Ovary (tissue), 9 donors: ENCODE measurements around the gene RTKN. TPM values are rescaled to one million over a fixed set of nuclear protein-coding genes. Genes with fewer than 3 reads are reported as not detected.

Experiments used
- DNase-seq, 5 donors: peaks; one replicate each; pipeline ENCODE4 v3.0.0-alpha.2; 2019 to 2020
- H3K27ac ChIP-seq, 2 donors: fragments of 200-600 bp; one replicate each; pipeline versions ENCODE4 v1.5.1 to v1.8.0; 2019 to 2022
- H3K27me3 ChIP-seq: fragments of 200-600 bp; one replicate; pipeline ENCODE4 v1.8.0; 2022
- H3K36me3 ChIP-seq: fragments of 200-600 bp; sonication (generic); one replicate; pipeline ENCODE4 v1.5.1; 2019
- H3K4me1 ChIP-seq: one replicate; pipeline ENCODE4 v1.8.1; 2013; ENCODE audit warnings: mild to moderate bottlenecking, moderate library complexity; ENCODE audit not compliant: insufficient read depth
- H3K4me3 ChIP-seq: fragments of 200-600 bp; sonication (generic); one replicate; pipeline ENCODE4 v1.5.1; 2017
- H3K9me3 ChIP-seq, 2 donors: fragments of 200-600 bp in 1 of 2; sonication (generic) in 1 of 2; one replicate each; pipeline versions ENCODE4 v1.5.1 to v1.8.1; 2013 to 2019; ENCODE audit warnings: mild to moderate bottlenecking in 1 of 2, moderate library complexity in 1 of 2
- EP300 ChIP-seq: sonication (generic); formaldehyde crosslinking; IDR thresholded peaks from one replicate; pipeline ENCODE4 v1.6.1; 2017; ENCODE audit warnings: antibody characterized with exemption
- POLR2A ChIP-seq: fragments of 450-650 bp; IDR thresholded peaks from one replicate; pipeline ENCODE4 v1.6.1; 2017; ENCODE audit warnings: antibody characterized with exemption, mild to moderate bottlenecking, moderate library complexity
- WGBS, 3 donors: extraction: QIAGEN DNeasy Blood & Tissue Kit in 1 of 3; methylation state at CpG; one replicate each; pipeline versions ENCODE4 v1.1.5 to v1.1.7; 2013 to 2017; 5-methylcytosine and 5-hydroxymethylcytosine counted together
- intact Hi-C, 4 donors: fragments of 100-400 bp; cut with DNase I; formaldehyde crosslinking; loops; one replicate each; pipeline versions ENCODE4 v1.11.0 to v1.15.1; 2022 to 2023
- polyA plus RNA-seq, 2 donors: library from polyadenylated mRNA; stranded (reverse); fragments of 200-250 nt in 1 of 2; fragments of 350-450 nt in 1 of 2; fragmentation: Illumina TruSeq in 1 of 2; extraction: RNeasy Lipid Tissue Mini Kit (QIAGEN cat#74804) in 1 of 2; gene quantifications; one replicate each; pipeline ENCODE4 v1.2.3, GENCODE V29; 2013 to 2014
- total RNA-seq, 7 donors: library from RNA; depleted of rRNA in 2 of 7; stranded (reverse); fragments of >200 nt in 2 of 7; fragmentation: NEBNext Ultra II Directional in 3 of 7; extraction: Animal tissue kit (Norgen Biotek cat#: 25700) in 3 of 7; gene quantifications; one replicate each; pipeline versions ENCODE4 v1.1.0 to v1.2.4, GENCODE V29; 2016 to 2023
- TF ChIP-seq, protein P1 (sequence below), 3 donors: fragments of 450-650 bp in 2 of 3; fragments of 200-600 bp in 1 of 3; IDR thresholded peaks; one replicate each; pipeline versions ENCODE4 v1.5.1 to v1.8.0; 2016 to 2022; ENCODE audit warnings: antibody characterized with exemption in 3 of 3, mild to moderate bottlenecking in 1 of 3
- donor health status: DM: no; HTN: no; CAD: no; lungs with moderate emphysema.
- donor health status: DM: no; HTN: no; CAD: no.
- donor health status: Bipolar disorder and iron deficiency.
- donor health status: DM: yes; HTN: yes; CAD: no.
- donor health status: DM: no; HTN: no; CAD: no.
- donor health status: DM: yes; HTN: yes; CAD: no.

Gene RTKN
- total and polyA plus RNA-seq, 9 donors = 1.6 to 30.9 (median 11.5) TPM

DNA sequence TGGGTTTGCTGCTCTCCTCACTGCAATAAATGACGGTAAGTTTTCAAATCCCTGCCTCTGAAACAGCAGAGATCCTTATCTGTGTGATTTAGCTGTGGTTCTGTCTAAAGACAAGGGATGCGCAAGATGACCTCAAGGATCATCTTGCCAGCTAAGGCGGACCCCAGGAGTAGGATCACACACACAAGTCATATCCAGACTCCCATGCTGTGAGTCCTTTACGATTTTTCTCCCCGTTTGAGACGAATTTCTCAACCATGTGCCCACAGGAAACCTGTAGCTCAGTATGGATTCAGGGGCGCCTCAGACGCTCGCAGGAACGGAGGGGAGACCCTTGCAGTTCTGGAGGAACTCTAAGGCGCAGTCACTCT, 50.5 kb downstream of the RTKN start:
- no peak for TF ChIP-seq POLR2A
- TF ChIP-seq, protein P1, sequence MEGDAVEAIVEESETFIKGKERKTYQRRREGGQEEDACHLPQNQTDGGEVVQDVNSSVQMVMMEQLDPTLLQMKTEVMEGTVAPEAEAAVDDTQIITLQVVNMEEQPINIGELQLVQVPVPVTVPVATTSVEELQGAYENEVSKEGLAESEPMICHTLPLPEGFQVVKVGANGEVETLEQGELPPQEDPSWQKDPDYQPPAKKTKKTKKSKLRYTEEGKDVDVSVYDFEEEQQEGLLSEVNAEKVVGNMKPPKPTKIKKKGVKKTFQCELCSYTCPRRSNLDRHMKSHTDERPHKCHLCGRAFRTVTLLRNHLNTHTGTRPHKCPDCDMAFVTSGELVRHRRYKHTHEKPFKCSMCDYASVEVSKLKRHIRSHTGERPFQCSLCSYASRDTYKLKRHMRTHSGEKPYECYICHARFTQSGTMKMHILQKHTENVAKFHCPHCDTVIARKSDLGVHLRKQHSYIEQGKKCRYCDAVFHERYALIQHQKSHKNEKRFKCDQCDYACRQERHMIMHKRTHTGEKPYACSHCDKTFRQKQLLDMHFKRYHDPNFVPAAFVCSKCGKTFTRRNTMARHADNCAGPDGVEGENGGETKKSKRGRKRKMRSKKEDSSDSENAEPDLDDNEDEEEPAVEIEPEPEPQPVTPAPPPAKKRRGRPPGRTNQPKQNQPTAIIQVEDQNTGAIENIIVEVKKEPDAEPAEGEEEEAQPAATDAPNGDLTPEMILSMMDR (IDR thresholded peaks at IDR 0.05) = no peak
- no peak for TF ChIP-seq EP300
- peak overlapping the region; percentile 89 for H3K4me3 ChIP-seq
- peaks cover 15% of the 10 kb centered on the region for H3K4me1 ChIP-seq
- intact Hi-C loops = no loop called here
- peak overlapping the region; percentile 67 to 89 for H3K27ac ChIP-seq
- no peaks in the 10 kb centered on the region for H3K27me3 ChIP-seq
- no peaks in the 10 kb centered on the region for H3K9me3 ChIP-seq
- no peak for DNase-seq
- 0 to 1% (median 1%) methylated on average over 11 of the region's 11 CpGs for whole genome bisulfite sequencing, 3 donors
- H3K36me3 ChIP-seq = no peaks in the 10 kb centered on the region

DNA sequence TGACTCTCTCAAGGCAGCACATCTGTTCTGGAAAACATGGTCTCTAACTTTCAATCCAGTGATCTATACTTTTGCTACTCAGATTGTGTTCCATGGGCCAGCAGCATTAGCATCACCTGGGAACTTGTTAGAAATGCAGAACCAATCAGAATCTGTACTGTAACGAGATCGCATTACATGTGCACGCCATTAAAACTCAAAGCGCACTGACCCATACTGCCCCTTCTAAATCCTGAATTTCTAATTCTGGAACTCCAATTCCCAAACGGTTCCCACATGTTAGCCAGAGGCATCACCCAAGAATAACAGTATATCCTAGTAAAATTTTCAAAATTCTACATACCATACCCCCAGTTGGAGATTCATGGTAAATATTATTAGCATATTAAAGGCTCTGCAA, 51.1 kb downstream of the RTKN start:
- H3K4me1 ChIP-seq = peaks cover 15% of the 10 kb centered on the region
- 39 to 44% (median 43%) methylated on average over 5 of the region's 5 CpGs for WGBS, 3 donors
- intact Hi-C loops = no loop called here
- H3K4me3 ChIP-seq = peak overlapping the region; percentile 89
- no peak for DNase-seq
- H3K27me3 ChIP-seq = no peaks in the 10 kb centered on the region
- no peaks in the 10 kb centered on the region for H3K9me3 ChIP-seq
- no peak for TF ChIP-seq POLR2A
- no peak for TF ChIP-seq EP300
- TF ChIP-seq, protein P1 (IDR thresholded peaks at IDR 0.05) = no peak
- H3K36me3 ChIP-seq = no peaks in the 10 kb centered on the region
- H3K27ac ChIP-seq = no peak overlapping the region

DNA sequence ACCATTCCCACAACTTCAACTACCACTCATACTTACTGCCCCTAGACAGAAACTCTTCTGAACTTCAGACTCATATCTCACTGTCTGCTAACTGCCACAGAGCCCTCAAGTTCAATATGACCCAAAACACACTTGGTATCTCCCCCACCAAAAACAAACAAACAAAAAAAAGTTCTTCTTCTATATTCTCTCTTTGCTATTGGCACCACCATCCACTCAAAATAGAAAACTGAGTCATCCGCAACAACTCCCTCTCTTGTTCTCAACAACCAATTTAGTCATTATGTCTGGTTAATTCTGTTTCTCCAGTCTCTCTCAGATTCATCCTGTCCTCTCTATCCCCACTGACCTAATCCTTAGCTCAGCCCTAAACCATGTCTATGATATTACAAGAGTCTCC, 54.4 kb downstream of the RTKN start:
- no peak overlapping the region for H3K4me3 ChIP-seq
- peaks cover 14% of the 10 kb centered on the region for H3K4me1 ChIP-seq
- no peak for DNase-seq
- intact Hi-C loops = no loop called here
- 75 to 85% (median 78%) methylated on average over 1 of the region's 1 CpG for WGBS, 3 donors
- no peaks in the 10 kb centered on the region for H3K36me3 ChIP-seq
- no peak for TF ChIP-seq POLR2A
- TF ChIP-seq, protein P1 (IDR thresholded peaks at IDR 0.05) = no peak
- TF ChIP-seq EP300 = no peak
- H3K9me3 ChIP-seq = no peaks in the 10 kb centered on the region
- H3K27me3 ChIP-seq = no peaks in the 10 kb centered on the region
- H3K27ac ChIP-seq = no peak overlapping the region

DNA sequence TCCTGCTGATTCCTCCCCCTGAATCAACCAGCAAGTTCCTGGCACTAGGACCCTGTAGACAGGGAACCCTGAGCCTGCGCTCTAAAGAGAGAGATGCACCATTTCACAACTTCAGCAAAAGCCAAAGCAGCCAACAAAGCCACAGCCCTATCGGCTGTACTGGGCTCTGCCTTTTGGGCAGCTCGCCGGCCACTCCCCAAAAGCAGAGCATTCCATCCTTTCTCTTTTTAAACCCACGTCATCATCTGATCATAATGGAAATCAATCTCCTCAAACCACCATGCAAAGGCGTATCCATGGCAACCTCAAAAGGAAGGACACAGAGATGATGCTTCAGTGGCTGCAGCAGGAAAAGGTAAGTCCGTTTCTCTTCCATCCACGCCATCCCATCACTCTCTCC, 56.3 kb downstream of the RTKN start:
- no peak for DNase-seq
- no peaks in the 10 kb centered on the region for H3K27me3 ChIP-seq
- H3K4me1 ChIP-seq = peaks cover 18% of the 10 kb centered on the region
- TF ChIP-seq EP300 (no peak), POLR2A (no peak)
- TF ChIP-seq, protein P1 (IDR thresholded peaks at IDR 0.05) = no peak
- no peak overlapping the region for H3K27ac ChIP-seq
- H3K9me3 ChIP-seq = no peaks in the 10 kb centered on the region
- intact Hi-C loops = no loop called here
- WGBS, 3 donors = 62 to 75% (median 68%) methylated on average over 8 of the region's 8 CpGs
- no peaks in the 10 kb centered on the region for H3K36me3 ChIP-seq
- no peak overlapping the region for H3K4me3 ChIP-seq

DNA sequence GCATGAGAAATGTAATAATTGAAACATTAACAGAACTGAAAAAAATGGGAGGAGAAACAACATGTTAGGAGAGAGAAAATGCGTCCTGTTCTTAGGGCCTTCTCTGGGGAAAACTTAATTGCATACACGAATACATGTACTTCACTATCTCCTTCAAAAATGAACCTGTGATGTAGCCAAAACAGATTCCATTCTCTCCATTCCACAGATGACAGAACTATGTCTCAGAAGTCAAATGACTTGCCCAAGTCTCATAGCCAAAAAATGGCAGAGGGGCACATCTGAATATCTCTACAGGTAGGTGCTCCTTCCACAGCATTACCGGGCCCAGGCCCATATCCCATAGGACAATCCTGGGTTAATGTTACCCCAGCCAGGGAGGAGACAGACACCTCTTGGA, 57.7 kb downstream of the RTKN start:
- TF ChIP-seq, protein P1 (IDR thresholded peaks at IDR 0.05) = no peak
- TF ChIP-seq POLR2A (no peak), EP300 (no peak)
- no peaks in the 10 kb centered on the region for H3K27me3 ChIP-seq
- peaks cover 19% of the 10 kb centered on the region for H3K4me1 ChIP-seq
- intact Hi-C loops = no loop called here
- no peak overlapping the region for H3K27ac ChIP-seq
- no peaks in the 10 kb centered on the region for H3K36me3 ChIP-seq
- DNase-seq = no peak
- H3K9me3 ChIP-seq = no peaks in the 10 kb centered on the region
- 36 to 41% (median 38%) methylated on average over 3 of the region's 3 CpGs for WGBS, 3 donors
- H3K4me3 ChIP-seq = no peak overlapping the region
